Retina (tissue), 1 donor: Measurements from ENCODE around the gene PCDHGB2.
"Not testable (repeated sequence)": the region's sequence is repeated elsewhere in the genome, so short reads cannot be mapped to it uniquely, and the experiment has no call there.

Experiments used
- DNase-seq: peaks from one replicate; pipeline ENCODE4 v3.0.0-alpha.2; 2016

The PCDHGB2 gene

GRCh38 chr5:141387557-141388311 lies 27.9 kb downstream of the PCDHGB2 start, which contains the start of gene PCDHGB4:
PCDHGB4 (plus strand) TSS chr5:141387698; CDS start chr5:141387885, 187 bp downstream.
- DNase-seq, result peak; percentile 22

DNA sequence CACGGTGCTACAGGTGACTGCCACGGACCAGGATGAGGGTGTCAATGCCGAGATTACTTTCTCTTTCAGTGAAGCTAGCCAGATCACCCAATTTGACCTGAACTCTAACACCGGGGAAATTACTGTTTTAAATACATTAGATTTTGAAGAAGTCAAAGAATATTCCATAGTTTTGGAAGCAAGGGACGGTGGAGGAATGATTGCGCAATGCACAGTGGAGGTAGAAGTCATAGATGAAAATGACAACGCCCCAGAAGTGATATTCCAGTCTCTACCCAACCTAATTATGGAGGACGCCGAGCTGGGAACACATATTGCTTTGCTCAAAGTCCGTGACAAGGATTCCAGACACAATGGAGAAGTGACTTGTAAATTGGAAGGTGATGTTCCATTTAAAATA lies 28.9 kb downstream of the PCDHGB2 start:
- DNase-seq, result no peak

DNA sequence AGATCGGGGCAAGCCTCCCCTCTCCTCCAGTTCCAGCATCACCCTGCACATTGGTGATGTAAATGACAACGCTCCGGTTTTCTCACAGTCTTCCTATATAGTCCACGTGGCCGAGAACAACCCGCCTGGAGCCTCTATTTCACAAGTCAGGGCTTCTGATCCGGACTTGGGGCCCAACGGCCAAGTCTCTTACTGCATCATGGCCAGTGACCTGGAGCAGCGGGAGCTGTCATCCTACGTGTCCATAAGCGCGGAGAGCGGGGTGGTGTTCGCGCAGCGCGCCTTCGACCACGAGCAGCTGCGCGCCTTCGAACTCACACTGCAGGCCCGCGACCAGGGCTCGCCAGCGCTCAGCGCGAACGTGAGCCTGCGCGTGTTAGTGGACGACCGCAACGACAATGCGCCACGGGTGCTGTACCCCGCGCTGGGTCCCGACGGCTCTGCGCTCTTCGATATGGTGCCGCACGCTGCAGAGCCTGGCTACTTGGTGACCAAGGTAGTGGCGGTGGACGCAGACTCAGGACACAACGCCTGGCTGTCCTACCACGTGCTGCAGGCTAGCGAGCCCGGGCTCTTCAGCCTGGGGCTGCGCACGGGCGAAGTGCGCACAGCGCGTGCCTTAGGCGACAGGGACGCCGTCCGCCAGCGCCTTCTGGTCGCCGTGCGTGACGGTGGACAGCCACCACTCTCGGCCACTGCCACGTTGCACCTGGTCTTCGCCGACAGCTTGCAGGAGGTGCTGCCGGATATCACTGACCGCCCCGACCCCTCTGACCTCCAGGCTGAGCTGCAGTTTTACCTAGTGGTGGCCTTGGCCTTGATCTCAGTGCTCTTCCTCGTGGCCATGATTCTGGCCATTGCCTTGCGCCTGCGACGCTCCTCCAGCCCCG lies 29.6 kb downstream of the PCDHGB2 start:
- DNase-seq, result no peak

GRCh38 chr5:141392429-141393198 lies 32.8 kb downstream of the PCDHGB2 start, which contains the start of gene PCDHGA8:
PCDHGA8 (plus strand) TSS chr5:141392633; CDS start chr5:141392814, 181 bp downstream.
- no peak for DNase-seq

DNA sequence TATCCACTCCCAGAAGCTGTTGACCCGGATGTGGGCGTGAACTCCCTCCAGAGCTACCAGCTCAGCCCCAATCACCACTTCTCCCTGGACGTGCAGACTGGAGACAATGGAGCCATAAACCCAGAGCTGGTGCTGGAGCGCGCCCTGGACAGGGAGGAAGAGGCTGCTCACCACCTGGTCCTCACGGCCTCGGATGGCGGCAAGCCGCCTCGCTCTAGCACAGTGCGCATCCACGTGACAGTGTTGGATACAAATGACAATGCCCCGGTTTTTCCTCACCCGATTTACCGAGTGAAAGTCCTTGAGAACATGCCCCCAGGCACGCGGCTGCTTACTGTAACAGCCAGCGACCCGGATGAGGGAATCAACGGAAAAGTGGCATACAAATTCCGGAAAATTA lies 33.5 kb downstream of the PCDHGB2 start:
- no peak for DNase-seq

GRCh38 chr5:141394401-141395187 lies 34.8 kb downstream of the PCDHGB2 start:
- not testable (repeated sequence) for DNase-seq

DNA sequence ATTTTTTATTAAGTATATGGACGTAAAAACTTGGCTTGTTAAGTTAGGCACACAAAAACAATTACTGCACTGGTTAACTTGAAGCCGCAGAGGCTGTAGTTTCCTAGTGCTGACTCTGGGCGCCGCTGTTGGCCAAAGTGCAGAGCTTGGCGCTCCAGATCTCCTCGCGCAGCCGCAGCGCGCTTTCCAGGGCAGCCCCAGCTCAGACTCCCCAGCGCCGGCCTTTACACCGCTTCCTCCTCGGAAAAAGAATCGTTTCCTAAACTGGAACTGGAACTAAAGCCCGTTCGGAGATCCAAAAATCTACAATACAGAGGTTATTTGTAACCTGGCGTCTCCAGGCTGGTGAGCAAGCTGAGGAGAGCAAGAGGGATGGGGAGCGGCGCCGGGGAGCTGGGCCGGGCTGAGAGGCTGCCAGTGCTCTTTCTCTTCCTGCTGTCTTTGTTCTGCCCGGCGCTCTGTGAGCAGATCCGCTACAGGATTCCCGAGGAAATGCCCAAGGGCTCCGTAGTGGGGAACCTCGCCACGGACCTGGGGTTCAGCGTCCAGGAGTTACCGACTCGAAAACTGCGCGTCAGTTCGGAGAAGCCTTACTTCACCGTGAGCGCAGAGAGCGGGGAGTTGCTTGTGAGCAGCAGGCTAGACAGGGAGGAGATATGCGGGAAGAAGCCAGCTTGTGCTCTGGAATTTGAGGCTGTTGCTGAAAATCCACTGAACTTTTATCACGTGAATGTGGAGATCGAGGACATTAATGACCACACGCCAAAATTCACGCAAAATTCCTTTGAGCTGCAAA lies 38.2 kb downstream of the PCDHGB2 start, which contains the start of gene PCDHGB5:
Gene PCDHGB5, plus strand, starts transcription at position 192 of the 796 bp plus-strand sequence. Its CDS starts 181 bp downstream, at position 373.
- not testable (repeated sequence) for DNase-seq

DNA sequence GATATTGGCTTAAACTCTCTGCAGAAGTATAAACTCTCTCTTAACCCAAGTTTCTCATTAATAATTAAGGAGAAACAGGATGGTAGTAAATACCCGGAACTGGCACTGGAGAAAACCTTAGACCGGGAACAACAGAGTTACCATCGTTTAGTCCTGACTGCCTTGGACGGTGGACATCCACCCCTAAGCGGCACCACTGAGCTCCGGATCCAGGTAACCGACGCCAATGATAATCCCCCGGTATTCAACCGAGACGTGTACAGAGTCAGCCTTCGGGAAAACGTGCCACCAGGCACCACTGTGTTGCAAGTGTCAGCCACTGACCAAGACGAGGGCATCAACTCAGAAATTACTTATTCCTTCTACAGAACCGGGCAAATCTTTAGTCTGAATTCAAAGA lies 38.8 kb downstream of the PCDHGB2 start:
- DNase-seq, result no peak

DNA sequence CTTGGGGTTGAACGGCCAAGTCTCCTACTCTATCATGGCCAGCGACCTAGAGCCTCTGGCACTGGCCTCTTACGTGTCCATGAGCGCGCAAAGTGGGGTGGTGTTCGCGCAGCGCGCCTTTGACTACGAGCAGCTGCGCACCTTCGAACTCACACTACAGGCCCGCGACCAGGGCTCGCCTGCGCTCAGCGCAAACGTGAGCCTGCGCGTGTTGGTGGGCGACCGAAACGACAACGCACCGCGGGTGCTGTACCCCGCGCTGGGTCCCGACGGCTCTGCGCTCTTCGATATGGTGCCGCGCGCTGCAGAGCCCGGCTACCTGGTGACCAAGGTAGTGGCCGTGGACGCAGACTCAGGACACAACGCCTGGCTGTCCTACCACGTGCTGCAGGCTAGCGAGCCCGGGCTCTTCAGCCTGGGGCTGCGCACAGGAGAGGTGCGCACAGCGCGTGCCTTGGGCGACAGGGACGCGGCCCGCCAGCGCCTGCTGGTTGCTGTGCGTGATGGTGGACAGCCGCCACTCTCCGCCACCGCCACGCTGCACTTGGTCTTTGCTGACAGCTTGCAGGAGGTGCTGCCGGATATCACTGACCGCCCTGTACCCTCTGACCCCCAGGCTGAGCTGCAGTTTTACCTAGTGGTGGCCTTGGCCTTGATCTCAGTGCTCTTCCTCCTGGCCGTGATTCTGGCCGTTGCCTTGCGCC lies 39.9 kb downstream of the PCDHGB2 start:
- DNase-seq, result no peak

- DNase-seq, result no peak
Observed at GRCh38 chr5:141402553-141403243, 42.9 kb downstream of the PCDHGB2 start, which contains the start of gene PCDHGA9. PCDHGA9 (plus strand) TSS chr5:141402778; CDS start chr5:141402953, 175 bp downstream.

GRCh38 chr5:141403387-141403786 lies 43.6 kb downstream of the PCDHGB2 start:
- no peak for DNase-seq

DNA sequence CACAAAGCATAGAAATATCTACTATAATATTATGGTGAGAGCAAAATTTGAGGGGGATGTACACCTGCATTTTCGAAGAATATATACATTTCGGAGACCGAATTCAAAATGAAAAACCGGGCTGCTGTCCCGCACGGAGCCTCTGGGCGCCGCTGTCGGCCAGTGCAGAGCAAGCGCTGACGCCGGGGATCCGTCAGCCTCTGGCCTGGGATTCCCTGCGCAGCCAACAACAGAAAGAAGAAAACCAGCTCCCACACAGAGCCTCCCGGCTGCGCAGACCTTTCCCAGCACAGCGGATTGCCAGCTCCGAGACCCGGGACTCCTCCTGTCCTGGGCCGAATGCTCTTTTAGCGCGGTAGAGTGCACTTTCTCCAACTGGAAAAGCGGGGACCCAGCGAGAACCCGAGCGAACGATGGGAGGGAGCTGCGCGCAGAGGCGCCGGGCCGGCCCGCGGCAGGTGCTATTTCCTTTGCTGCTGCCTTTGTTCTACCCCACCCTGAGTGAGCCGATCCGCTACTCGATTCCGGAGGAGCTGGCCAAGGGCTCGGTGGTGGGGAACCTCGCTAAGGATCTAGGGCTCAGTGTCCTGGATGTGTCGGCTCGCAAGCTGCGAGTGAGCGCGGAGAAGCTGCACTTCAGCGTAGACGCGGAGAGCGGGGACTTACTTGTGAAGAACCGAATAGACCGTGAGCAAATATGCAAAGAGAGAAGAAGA lies 48.2 kb downstream of the PCDHGB2 start, which contains the start of gene PCDHGB6:
Gene PCDHGB6, plus strand, starts transcription at position 232 of the 716 bp plus-strand sequence. Its CDS starts 182 bp downstream, at position 414.
- DNase-seq, result peak; percentile 72

- no peak for DNase-seq
Observed at GRCh38 chr5:141409598-141410306, 50.0 kb downstream of the PCDHGB2 start.

DNA sequence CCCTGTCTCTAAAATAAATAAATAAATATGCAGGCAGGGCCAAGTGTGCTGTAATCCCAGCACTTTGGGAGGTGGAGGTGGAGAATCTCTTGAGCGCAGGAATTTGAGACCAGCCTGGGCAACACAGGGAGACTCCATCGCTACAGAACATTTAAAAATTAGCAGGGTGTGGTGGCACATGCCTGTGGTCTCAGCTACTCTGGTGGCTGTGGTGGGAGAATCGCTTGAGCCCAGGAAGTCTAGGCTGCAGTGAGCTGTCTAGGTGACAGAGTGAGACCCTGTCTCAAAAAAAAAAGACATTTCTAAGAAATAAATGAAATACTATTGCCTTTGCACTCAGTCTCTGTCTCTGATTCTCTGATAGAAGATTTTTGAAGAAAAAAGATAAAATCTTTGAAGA lies 51.8 kb downstream of the PCDHGB2 start:
- no peak for DNase-seq
